ENCODE data around the gene KCTD5.
A peak's percentile ranks its signal among the peaks of the same experiment; 100 is the strongest.

KCTD5 gene

DNA sequence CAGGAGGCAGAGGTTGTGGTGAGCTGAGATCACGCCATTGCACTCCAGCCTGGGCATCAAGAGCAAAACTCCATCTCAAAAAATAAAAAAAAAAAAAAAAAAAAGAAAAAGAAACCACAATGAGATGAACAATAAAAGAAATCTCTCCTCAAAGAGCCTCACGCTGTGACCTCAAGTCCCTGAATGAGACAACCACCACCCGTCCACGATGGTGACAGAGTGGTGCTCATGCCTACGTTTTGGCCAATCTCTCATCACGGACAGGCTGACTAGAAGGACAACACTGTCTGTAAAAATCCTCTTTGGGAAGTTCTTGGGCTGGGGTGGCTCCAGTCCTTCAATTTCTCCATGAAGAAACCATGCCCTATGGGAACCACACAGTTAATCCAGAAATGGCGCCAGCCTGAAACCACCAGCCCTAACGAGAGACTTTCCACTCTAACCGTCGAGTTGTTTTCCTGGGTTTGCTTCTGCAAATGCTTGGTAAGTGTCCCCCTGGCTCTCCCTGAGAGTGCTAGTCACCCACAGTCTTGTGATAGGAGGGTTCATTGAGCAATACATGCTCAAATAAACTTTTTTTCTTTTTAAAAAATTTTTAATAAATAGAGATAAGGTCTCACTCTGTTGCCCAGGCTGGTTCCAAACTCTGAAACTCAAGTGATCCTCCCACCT, 52.7 kb downstream of the KCTD5 start:
- no peak for DNase-seq

DNA sequence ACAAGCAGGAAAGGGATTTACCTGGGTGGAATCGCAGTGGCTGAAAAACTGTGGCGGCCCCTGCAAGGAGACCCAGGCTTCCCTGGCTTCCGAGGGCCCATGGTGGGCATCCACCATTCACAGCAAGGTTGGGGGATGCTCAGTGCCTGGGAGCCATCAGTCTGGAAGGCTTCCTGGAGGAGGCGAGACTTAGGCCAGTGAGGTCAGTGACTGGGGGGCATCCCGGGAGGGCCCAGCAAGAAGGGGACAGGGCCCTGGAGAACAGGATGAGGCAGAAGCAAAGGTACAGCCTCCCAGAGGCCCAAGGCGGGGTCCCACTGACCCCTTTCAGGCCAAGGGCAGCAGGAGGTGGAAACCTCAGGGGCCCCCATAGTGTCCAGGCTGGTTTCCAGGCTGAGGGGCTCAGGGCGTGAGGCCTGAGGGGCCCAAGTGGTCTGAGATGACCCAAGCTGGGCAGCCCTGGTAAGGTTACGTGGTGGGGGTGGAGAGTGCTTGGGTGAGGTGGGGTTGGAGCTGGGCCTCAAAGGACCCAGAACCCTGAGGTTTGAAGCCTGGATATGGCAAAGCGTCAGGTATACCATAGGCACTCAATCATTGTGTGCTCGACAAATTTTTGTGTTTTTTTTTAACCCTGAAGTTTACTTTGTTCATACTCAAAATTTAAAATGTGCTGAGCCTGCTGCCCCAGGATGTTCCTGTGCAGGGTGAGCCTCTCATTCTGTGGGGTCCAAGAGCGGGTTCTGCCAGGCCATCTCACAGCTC, 54.3 kb downstream of the KCTD5 start:
- no peak for DNase-seq

DNA sequence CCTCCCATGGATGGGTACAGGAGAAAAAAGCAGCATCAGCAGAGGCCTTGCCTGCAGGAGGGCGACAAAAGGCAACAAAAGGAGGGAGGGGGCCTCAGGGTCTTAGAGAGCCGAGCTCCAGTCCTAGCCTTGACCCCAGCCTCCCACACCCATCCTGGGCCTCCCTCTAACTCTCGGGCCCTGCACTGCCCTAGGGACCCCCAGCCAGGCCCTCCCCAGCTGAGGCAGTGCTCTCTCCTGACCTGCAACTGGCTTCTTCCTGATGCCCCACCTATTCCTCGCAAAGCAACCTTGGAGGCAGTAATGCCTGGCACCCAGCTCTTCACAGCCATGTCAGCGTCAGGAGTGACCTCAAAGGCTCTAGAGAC, 54.9 kb downstream of the KCTD5 start:
- no peak for DNase-seq

DNA sequence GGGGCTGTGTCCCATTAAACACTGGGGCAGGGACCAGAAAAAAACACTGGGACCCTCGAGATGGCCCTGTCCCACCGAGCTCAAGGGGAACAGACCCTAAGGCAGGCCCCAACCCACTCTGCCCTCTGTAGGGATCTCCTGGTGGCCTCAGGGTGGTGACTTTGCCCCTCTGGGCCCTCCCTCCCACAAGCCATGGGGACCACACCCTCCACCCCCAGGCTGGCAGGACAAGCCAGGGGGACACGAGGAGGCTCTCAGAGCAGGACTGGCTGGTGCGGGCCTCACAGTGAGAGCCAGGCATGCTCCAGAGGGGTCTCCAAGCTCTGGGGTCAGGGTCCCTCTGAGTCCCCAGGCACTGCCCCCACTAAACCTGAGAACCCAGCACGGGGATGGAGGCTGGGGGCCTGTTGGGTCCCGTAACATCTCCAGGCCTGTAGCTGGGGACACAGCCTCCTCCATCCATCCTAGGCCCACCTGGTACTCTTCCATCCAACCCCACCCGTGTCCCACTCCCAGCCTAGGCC, 55.6 kb downstream of the KCTD5 start:
- DNase-seq, result no peak

DNA sequence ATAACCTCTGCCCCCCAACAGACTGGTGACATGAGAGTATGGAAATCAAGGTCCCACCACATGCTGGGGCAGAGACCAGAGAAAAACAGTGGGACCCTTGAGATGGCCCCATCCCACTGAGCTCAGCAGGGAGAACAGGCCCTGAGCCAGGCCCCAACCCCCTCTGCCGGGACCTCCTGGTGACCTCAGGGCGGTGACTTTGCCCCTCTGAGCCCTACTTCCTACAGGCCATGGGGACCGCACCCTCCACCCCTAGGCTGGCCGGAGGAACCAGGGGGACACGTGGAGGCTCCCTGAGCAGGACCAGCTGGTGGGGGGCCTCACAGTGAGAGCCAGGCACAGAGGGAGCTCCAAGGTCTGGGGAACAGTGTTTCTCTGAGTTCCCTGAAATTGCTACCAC, 56.3 kb downstream of the KCTD5 start:
- DNase-seq, result no peak

DNA sequence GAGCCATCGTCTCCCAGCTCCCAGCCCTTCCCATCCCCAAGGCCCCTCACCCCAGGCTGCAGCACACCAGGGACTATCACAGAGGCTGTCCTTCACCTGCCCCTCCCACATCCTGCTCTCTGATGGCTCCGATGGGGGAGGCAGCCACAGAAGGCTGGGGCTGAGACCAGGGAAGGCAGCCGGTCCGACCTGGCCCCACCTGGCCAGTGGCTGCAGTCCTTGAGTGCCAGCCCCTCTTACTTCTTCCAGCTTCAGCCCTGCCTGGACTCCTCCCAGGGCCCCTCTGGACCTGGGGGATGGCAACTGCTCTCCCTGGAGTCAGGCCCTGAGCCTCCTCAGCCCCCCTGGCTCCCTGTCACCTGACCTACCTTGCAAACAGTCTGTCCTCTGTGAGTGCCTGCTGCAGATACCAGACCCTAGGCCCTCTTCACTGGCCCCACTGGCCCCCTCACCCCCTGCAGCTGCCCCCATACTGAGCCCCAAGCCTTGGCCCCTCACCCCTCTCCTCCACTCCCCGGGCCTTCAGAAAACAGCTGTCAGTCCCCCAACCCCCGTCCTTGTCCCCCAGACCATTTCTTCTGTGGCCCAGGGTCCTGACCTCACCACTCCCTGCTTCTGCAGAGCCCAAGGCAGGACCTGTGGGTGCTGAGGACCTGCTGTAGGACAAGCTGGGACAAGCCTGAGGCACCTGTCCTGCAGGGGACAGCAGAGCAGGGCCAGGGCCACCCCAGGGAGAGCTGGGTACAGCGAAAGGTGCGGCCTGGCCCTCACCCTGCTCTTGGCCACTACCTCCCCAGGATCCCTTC, 57.5 kb downstream of the KCTD5 start:
- DNase-seq, result no peak

DNA sequence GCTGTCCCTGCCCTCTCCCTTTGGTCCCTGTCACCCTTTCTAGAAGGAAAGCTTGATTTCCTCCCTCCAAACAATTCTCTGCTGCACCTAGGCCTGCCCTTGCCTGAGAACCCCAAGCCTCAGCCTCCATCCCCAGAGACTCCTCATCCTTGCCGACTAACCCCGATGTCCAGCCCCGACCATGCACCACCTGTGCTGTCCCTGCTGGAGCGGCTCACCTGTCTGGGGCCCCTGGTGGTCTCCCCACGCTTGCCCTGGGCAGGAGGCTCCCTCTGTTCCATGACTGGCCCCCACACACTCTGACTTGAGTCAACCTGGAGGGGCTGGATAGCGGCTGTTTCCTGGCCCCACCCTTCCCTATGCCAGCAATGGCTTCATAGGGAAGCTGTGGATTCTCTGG, 58.2 kb downstream of the KCTD5 start:
- no peak for DNase-seq

DNA sequence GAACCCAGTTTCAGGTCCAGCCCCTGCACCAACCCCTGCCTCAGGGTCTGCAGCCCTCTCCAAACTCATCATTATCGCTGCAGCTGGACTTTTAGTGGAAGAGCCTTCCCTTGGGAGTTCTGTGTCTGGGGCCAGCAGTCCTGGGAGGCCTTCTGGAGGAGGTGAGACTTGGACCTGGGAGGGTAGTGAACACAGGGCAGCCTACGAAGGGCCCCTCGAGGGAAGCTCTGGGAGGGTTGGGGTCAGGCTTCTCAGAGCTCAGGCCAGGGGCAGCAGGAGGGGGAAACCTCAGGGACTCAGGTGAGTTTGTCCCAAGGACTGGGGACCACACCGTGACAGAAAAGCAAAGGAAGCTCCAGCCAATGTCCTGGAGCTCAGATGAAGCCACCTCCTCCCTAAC, 58.8 kb downstream of the KCTD5 start:
- DNase-seq, result no peak

DNA sequence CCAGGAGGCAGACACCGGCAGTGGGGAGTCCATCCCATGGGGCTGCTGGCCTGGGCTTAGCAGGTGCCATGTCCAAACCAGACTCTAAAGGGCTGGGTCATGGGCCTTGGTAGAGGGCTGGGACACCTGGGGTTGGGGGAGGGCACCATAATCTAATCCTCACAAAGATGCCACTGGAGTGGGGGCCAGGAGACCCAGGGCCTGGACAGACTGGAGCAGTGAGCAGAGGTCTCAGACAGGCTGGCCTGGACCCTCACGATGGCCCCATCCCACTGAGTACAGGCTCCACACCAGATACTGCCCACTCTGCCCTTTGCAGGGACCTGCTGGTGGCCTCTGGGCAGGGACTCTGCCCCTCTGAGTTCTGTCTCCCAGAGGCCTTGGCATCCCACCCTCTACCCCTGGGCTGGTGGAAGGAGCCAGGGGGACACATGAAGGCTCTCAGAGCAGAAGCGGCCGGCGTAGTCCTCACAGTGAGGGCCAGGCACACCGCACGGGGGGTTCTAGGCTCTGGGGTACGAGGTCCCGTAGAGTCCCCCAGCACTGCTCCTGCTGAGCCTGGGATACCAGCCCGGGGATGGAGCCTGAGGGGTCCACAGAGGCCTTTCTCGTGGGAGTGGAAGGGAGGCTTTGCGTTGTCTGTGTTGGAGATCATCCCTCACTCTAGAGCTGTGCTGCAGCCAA, 60.1 kb downstream of the KCTD5 start:
- DNase-seq, result no peak

DNA sequence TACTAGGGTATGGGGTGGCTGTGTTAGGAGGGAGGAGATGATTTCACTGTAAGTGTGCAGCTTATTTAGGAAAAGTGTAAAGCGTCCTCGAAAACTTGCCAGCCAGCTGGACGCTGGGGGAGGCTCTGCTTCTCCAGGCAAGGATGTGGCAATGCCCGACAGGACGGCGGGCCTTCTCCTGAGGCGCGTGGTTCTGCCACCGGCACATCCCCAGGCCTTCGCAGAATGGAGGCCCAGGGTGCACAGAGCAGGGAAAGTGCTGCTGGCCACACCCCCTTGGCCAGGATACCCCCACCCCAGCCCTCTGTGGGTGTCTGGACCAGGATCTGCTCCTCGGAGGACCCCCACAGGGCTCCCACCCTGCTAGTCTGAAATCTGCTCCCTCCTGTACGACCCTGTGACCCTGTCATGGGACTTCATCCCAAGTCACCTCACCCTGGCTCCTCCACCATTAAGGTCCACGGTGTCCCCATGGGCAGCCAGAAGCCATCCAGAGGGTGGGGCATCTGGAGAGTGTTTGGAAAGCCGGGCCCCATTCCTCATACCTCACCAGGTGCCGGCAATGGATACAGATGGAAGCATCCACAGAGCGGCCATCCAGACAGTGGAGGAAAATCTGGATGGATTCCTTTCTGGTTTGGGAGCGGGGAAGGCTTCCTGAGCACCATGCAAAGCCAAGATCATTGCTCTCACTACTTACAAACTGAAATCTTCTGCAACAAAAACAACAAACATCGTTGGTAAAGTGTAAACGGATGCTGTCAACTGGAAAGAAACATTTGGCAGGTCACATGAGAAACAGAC, 60.9 kb downstream of the KCTD5 start:
- DNase-seq, result no peak

DNA sequence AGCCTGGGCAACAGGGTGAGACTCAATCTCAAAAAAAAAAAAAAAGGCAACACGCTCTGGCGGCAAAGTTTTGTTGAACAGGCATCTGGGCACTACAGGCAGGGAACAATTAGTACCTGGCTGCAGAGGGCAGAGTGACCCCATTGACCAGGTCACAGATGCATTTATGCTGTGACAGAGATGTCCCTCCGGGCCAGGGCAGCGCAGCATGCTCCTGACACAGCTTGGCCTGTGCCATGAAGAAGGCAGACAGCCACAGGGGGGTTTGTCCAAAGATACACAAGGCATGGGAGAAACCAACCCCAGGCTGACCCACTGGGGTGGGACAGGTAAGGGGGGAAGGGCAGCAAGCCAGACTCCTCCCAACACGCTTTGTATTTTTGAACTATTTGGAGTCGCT, 62.4 kb downstream of the KCTD5 start:
- DNase-seq, result no peak

DNA sequence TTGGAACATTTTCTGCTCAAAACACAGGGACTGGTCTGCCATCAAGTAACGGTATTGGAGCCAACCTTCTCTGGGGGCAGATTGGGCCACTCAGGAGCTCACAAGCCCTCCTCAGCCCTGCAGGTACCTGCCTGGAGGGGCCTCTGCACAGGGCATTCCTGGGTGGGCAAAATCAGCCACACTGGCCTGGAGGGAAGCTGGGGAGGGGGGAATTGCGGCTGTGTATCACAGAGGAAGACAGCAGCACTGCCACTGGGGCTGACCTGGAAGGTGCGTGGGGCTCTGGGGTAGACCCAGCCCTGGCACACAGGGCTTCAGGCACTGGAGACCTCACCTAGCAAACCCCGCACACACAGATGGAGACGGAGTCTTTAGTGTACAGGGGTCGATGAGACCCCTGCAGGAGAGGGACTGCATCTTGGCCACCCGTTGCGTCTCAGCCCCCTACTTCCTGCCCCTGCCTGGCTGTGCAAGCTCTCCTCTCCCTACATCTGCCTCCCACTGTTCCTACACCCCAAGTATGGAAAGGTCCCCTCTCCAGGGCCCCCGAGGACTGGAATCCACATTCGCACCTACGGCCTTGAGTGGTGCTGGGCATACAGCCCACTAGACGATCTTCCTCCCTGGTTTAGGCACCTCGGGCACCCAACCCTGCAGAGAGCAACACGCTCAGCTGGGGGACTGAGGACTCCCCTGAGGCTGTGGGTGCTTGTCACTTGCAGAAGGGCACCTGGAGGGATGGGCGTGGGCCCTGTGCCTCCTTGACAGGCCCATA, 63.0 kb downstream of the KCTD5 start:
- no peak for DNase-seq

DNA sequence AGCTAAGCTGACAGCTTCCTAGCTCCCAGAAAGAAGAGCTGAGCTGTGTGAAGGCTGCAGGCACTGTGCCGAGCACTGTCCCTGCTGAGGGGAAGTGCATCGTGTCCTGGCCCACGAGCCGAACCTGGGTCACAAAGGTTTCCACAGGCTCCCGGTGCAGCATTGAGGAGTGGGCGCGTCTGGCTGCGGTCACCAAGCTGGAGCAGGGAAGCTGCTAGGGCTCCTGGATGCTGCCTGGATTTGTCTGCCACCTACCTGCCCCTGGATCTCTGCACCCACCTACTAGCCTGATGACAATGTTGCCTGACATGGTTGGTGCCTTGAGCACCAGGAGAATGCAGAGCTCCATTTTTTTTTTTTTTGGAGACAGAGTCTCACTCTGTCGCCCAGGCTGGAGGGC, 63.6 kb downstream of the KCTD5 start:
- no peak for DNase-seq

DNA sequence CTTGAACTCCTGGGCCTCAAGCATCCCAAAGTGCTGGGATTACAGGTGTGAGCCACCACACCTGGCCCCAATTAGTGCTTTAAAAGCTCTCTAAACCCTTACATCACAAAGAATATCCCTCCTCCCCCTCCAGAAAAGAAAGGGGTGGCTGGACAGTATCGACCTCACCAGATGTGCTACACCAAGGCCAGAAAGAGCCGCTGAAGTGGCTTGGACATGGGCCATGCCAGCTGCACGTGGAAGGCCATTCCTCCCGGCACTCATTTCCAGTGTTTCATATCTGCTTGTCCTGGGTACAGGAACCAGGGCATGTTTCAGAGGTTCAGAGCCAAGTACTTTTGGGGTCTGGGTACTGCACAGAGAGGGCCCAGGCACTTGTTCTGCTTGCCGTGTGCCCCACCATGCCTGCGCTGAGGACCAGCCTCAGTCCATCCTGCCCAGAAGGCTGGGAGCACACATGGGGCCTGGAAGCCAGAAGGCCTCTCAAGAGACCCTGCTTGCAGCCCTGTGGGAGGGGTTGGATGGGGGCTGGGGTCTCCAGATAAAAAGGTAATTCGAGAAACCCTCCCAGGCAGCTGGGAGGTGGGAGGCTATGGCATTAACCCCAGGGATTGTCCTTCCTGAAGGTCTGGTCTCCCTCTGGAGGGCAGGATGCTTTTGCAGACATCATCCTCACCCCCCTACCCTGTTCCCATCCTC, 66.6 kb downstream of the KCTD5 start:
- no peak for DNase-seq

DNA sequence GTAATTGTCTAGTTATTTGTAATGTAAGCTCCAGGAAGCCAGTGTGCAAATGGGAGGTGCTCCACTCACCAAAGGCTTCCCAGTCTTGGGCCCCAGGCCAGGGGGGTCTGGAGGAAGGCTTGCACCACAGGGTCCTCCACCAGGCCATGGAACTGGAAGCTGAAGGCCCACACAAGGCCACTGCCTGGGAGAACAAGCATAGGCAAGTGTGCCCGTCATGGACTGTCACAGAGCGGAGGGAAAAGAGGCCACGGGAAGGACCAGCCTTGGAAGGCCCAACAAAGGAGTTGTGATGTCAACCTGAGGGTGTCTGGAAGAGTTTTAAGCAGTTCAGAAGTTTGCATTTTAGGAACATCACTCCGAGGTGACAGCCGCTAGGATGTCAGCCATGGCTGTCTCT, 67.2 kb downstream of the KCTD5 start:
- no peak for DNase-seq

DNA sequence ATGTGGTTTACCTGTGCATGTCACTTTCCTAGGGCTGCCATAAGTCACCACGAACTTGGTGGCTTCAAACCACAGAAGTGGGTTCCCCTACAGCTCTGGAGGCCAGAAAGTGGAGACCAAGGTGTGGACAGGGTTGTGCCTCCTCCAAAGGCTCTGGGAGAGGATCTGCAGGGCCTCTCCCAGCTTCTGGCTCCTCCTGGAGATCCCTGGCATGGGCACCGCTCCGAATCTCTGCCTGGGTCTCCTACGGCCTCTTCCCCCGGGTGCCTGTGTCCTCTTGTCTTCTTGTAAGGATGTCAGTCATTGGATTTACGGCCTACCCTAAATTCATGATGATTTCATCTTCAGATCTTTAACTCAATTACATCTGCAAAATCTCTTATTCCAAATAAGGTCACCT, 67.6 kb downstream of the KCTD5 start:
- no peak for DNase-seq

DNA sequence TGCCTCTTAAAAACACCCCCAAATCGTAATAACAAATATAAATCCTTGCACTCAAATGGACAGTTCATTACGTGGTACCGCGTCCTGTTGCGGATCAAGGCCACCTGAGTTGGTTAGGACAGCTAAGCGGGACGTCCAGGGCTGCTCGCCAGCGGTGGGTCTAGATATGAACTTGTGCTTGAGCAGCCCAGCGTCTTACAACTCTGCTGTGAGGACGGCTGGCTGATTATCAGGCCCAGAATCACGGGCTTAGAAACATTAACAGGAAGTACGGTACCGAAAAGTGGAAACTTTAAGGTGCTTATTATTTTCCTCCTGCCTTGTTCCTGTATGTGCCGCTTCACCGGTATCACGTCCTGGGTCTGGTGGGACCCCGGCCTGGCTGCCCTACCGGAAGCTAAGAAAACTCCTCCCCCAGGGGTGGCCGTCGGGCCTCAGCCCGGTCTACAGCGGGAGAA, 69.3 kb downstream of the KCTD5 start:
- no peak for DNase-seq

DNA sequence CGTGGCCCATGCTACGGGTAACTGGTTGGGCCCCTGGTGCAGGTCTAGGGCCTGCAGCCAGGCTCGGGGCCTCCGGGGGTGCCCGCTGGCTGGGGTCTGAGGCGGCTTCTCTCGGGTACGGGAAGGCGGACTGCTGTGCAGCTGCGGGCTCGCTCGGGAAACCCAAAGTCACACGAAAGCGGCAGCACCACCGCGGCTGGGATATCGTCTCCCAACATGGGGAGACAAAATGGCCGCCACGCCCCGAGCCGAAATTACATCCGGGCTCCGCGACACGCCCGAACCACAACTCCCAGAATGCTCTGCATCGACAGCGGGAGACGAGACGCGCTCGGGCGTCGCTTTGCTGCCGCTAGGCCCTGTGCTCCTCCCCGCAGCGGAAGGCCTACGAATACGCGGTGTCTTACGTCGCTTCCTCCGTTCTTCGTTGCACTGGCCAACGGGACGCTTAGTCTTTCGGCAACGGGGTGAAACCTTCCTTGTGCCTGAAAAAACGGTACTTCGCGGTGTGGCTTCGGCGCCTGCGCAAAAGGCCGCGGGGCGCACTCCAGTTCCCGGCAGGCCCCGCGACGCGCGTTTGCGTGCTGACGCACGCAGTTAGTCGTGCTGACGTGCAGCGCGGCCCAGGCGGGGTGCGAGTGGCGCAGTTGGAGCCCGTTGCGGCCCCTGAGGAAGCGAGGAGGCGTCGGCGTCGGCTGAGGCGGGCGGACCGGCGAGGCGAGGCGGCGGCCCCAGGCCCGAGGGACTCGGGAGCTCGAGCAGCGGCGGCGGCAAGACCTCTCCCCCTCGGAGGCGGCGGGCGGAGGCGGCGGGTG, 69.9 kb downstream of the KCTD5 start, which contains the start of gene SRRM2:
SRRM2 (plus strand) TSS at position 604 of the 815 bp plus-strand sequence. CDS start 3,727 bp downstream, outside the sequence.
- peak; percentile 72 for DNase-seq

All from NCI-H1105 (cell line).